MCF 10A (cell line): ENCODE measurements around the gene HOXC11. TPM values are rescaled to one million over a fixed set of nuclear protein-coding genes. Genes with fewer than 3 reads are reported as not detected.

Source experiments
- BruUV-seq: library from RNA; stranded (reverse); fragments of 400-500 nt; replicated peaks from 2 replicates; lab custom pipeline; 2021; lab: Mats Ljungman, UMichigan
- CTCF ChIA-PET: fragments of 300-600 bp; sonication (Branson Sonifier 250); formaldehyde crosslinking; extraction: SDS; loops from one replicate; lab custom pipeline; 2021; ENCODE audit warnings: antibody characterized with exemption, inconsistent platforms; lab: Yijun Ruan, JAX
- POLR2A ChIA-PET: fragments of 300-600, 350-650 bp; sonication (Branson Sonifier 250); formaldehyde crosslinking; extraction: SDS; loops from one replicate; lab custom pipeline; 2020; ENCODE audit warnings: antibody characterized with exemption, inconsistent platforms; lab: Yijun Ruan, JAX
- DNase-seq: peaks from one replicate; pipeline ENCODE4 v3.0.0-alpha.2; 2018; ENCODE audit not compliant: unreplicated experiment
- H3K27ac Mint-ChIP-seq: one replicate; pipeline ENCODE4 v1.8.0; 2022; ENCODE audit warnings: mild to moderate bottlenecking, low read depth, mixed read lengths; ENCODE audit not compliant: unreplicated experiment
- H3K27me3 Mint-ChIP-seq: one replicate; pipeline ENCODE4 v1.8.0; 2022; ENCODE audit warnings: mixed read lengths; ENCODE audit not compliant: insufficient read depth, unreplicated experiment
- H3K36me3 Mint-ChIP-seq: one replicate; pipeline ENCODE4 v1.8.0; 2022; ENCODE audit warnings: mild to moderate bottlenecking, moderate library complexity, mixed read lengths; ENCODE audit not compliant: insufficient read depth, unreplicated experiment
- H3K4me1 Mint-ChIP-seq: one replicate; pipeline ENCODE4 v1.8.0; 2022; ENCODE audit warnings: mixed read lengths; ENCODE audit not compliant: insufficient read depth, unreplicated experiment
- H3K4me3 Mint-ChIP-seq: one replicate; pipeline ENCODE4 v1.8.0; 2022; ENCODE audit warnings: mild to moderate bottlenecking, moderate library complexity, mixed read lengths; ENCODE audit not compliant: unreplicated experiment
- H3K9me3 Mint-ChIP-seq: one replicate; pipeline ENCODE4 v1.8.0; 2022; ENCODE audit warnings: mixed read lengths; ENCODE audit not compliant: unreplicated experiment
- intact Hi-C: fragments of 100-400 bp; cut with micrococcal nuclease; formaldehyde crosslinking; loops from 2 replicates; pipeline ENCODE4 v1.14.1; 2022
- total RNA-seq: library from RNA; stranded (reverse); gene quantifications from 2 replicates; pipeline ENCODE4 v1.2.3, GENCODE V29; 2022
- TF ChIP-seq, protein P1 (sequence below): fragments of 200-600 bp; IDR thresholded peaks from one replicate; pipeline ENCODE4 v1.8.0; 2022; ENCODE audit warnings: antibody characterized with exemption, mild to moderate bottlenecking; ENCODE audit not compliant: unreplicated experiment

The HOXC11 gene
- total RNA-seq, 1 experiment from 2014 or later = 1.2 TPM

GRCh38 chr12:53931844-53932581, 40.9 kb upstream of the HOXC11 start:
- ChIA-PET CTCF (interaction anchor here (0.5 to 1.3 kb wide), 5 partner anchors 40 to 140 kb away, joined by 3 to 4 read pairs (median 3); no protein-coding TSS in a partner anchor), POLR2A (no interaction called here)
- Mint-ChIP-seq H3K27me3 (peaks cover 62% of the 10 kb centered on the region), H3K4me3 (no peak overlapping the region), H3K27ac (no peak overlapping the region), H3K36me3 (no peaks in the 10 kb centered on the region), H3K4me1 (no peaks in the 10 kb centered on the region), H3K9me3 (no peaks in the 10 kb centered on the region)
- DNase-seq = no peak
- intact Hi-C loops = no loop called here
- BruUV-seq = no TSS peak
- TF ChIP-seq, protein P1, sequence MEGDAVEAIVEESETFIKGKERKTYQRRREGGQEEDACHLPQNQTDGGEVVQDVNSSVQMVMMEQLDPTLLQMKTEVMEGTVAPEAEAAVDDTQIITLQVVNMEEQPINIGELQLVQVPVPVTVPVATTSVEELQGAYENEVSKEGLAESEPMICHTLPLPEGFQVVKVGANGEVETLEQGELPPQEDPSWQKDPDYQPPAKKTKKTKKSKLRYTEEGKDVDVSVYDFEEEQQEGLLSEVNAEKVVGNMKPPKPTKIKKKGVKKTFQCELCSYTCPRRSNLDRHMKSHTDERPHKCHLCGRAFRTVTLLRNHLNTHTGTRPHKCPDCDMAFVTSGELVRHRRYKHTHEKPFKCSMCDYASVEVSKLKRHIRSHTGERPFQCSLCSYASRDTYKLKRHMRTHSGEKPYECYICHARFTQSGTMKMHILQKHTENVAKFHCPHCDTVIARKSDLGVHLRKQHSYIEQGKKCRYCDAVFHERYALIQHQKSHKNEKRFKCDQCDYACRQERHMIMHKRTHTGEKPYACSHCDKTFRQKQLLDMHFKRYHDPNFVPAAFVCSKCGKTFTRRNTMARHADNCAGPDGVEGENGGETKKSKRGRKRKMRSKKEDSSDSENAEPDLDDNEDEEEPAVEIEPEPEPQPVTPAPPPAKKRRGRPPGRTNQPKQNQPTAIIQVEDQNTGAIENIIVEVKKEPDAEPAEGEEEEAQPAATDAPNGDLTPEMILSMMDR = no peak

DNA sequence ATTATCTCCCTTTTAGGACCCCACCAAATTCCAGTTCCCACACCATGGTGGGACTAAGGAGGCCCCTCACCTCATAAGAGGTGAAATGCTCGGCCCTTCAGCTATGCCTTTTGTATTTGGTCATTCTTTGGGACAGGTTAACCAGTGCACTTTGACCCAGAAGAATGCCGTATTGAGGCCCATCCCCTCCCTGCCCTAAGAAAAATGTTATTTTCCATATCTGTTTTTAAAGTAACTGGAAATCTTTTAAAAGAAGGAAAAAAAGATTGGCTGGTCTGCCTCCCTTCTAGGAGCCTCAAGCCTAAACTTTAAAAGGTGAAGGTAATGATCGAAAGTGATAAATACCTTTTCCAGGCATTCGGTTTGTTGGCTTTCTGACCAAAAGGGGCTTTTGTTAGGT, 40.0 kb upstream of the HOXC11 start:
- H3K27ac Mint-ChIP-seq = no peak overlapping the region
- no TSS peak for BruUV-seq
- H3K9me3 Mint-ChIP-seq = no peaks in the 10 kb centered on the region
- H3K36me3 Mint-ChIP-seq = no peaks in the 10 kb centered on the region
- CTCF ChIA-PET = interaction anchor here (0.6 to 1.0 kb wide), 2 partner anchors 55 to 100 kb away, joined by 3 to 4 read pairs; partner anchors contain the start of gene HOXC5
- intact Hi-C loops = no loop called here
- TF ChIP-seq, protein P1 = no peak
- H3K4me1 Mint-ChIP-seq = peaks cover 1% of the 10 kb centered on the region
- POLR2A ChIA-PET = no interaction called here
- H3K4me3 Mint-ChIP-seq = no peak overlapping the region
- no peak for DNase-seq
- peaks cover 53% of the 10 kb centered on the region for H3K27me3 Mint-ChIP-seq

- no peaks in the 10 kb centered on the region for H3K36me3 Mint-ChIP-seq
- peaks cover 26% of the 10 kb centered on the region for H3K27me3 Mint-ChIP-seq
- no peak for DNase-seq
- H3K27ac Mint-ChIP-seq = no peak overlapping the region
- peaks cover 12% of the 10 kb centered on the region for H3K4me1 Mint-ChIP-seq
- no TSS peak for BruUV-seq
- ChIA-PET CTCF (interaction anchor here (0.8 kb wide), 1 partner anchor 153 kb away, joined by 3 read pairs; no protein-coding TSS in a partner anchor), POLR2A (no interaction called here)
- no peak overlapping the region for H3K4me3 Mint-ChIP-seq
- H3K9me3 Mint-ChIP-seq = no peaks in the 10 kb centered on the region
- intact Hi-C loops = loop anchor here (5.0 kb wide), 1 partner anchor 143 kb away; no protein-coding TSS in a partner anchor
- TF ChIP-seq, protein P1 = no peak
Observed at GRCh38 chr12:53935383-53936341, 37.3 kb upstream of the HOXC11 start.
